Inferior parietal cortex (tissue), 1 donor: ENCODE results near the gene GPC4.

ENCODE experiments used
- DNase-seq: peaks from one replicate; pipeline ENCODE4 v3.0.0-alpha.2; 2016; ENCODE audit errors: extremely low spot score

The GPC4 gene

DNA sequence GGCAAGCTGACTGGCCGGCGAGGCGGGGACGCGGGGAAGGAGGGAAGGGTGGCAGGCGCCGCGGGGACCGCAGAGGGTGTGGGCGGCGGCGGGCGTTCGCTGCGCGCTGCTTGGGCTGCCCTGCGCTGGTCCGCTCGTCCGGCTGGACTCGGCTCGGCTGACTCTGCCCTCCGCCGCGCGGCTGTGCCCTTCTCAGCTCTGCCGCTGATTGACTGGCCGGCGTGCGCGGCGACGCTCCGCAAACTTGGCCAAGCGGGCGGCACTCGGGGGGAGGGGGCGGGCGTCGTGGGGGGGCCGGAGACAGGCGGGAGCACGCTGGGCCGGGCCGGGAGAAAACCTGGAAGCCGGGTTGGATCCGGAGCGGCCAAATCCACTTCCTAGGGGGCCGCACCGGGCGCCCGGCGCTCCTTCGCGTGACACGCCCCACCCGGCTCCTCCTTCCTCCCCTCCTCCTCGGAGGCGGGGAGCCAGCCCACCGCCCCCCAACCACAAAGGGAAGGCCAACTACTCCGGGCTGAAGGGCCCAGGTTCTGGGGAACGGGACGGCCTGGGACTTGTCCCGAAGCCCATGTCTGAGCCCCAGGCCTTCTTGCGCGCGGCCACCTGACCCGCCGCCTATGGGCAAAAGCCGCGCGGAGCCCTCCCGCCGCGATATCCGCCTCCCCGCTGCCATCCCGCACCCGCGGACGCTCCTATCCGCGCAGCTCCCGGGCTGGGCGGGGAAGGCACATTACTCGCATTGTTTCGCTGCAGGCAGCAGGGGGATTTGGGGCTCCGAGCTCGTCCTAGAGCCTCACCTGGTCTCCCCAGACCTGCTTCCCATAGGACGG, at the start of gene GPC4:
Gene GPC4, minus strand, starts transcription at position 214 of the 830 bp plus-strand sequence. CDS start 524 bp downstream, outside the sequence.
- no peak for DNase-seq

DNA sequence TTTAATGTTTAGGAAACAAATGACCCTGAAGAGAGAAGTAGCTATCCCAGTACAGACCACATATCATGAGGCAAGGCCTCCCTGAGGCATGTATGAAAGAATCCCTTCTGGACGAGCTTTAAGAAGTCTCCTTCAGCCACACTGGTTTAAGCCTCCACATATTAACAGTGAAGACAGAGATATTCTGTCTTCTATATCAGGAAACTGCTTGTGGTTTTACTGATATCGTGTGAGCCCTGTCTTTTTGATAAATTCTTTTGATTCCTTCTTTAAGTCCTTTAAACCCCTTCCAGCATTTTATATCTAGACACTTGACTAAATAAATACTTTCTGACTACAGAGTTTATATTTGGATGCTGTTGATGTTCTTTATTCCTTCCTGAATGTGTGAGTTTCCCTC, 45.9 kb upstream of the GPC4 start:
- no peak for DNase-seq

DNA sequence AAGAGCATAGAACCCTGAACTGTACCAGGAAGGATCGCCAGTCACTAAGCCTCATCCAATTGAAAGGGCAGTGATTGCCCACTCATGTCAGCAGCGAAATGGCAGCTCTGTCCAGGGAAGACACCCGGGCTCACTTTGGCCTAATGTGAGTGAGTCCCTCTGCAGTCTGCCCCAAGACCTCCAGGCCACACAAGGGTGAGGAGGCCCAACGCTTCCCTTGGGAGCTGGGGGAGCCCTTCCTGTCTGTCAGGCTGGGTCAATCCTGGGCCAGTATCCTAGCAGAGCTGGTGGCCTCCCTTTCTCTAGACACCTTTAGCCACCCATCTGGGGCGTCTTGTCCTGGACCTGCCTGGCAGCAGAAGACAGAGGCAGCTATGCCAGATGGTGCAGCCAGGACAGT, 39.6 kb upstream of the GPC4 start:
- DNase-seq: no peak

DNA sequence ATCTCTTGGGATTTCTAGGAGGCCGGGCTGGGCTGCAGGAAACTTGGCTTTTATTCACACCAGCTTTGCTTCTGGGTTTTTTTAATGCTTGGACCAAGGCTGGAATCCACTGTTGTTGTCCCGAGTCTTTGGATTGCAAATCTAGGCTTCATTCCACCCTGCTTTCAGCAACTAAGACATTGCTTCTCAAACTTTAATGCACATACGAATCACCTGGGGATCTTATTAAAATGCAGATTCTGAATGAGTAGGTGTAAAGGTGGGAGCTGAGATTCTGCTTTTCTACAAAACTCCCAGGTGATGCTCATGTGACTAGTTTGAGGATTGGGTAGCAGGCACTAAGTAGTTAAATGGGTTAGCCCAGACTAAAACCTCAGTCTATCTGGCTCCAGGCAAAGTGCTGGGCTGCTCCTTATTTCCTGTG, 39.2 kb upstream of the GPC4 start:
- no peak for DNase-seq

GRCh38 chrX:133448512-133449076, 33.3 kb upstream of the GPC4 start:
- DNase-seq: no peak

GRCh38 chrX:133444952-133445831, 29.9 kb upstream of the GPC4 start:
- DNase-seq: no peak

GRCh38 chrX:133444196-133444595, 28.9 kb upstream of the GPC4 start:
- no peak for DNase-seq

DNA sequence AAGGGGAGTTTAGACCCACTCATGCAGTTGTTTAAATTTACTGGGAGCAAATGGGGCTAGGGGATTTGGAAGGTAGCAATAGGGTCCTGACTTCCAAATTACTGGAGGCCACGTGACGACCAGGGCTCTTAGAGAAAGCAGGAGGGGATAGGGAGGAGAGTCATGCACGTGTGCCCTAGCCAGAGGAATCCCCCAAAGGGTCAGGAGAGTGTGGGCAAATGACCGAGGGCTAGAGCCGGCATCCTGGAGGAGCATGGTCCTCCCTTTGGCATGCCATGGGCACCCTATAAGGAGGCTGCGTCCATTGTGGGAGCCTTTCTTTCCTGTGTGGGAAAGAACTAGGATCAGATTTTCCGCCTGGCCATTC, 25.5 kb upstream of the GPC4 start:
- DNase-seq: no peak

- no peak for DNase-seq
Measured at GRCh38 chrX:133440081-133440796, 24.9 kb upstream of the GPC4 start.

DNA sequence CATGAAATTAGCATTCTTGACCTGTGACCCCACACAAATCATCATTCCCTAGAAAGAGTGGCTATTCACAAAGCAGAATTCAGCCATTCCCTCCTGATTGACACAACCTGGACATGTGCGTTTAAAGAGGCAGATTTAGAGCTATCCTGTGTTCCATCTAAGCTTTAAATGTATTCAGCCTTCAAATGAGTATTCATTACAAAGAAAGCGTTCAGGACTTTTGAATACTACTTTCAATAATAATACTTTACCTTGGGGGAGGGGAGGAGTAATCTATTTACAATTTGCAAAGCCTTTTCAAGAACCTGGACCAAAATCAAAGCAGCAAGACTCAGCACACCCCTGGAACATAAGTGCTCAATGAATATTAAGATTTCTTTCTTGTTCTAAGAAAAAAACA, 22.5 kb upstream of the GPC4 start:
- no peak for DNase-seq

DNA sequence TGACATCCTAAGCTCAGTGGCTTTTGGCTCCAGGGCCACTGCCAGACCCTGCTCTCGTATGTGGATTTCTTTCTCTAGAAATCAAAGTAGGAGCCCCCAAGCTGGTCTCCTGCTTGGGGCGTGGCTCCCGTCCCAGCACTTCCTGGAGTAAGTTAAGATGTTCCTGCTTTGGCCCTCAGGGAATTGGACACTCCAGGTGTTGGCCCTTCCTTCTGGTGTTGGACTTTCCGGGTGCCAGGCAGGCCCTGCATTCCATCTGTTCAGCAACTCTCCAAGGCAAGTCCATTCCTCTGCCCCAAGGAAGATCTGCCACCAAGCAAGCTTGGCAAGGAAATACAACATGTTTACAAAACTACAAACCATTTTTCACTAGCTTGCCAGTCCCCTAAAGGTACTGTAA, 22.1 kb upstream of the GPC4 start:
- no peak for DNase-seq

- no peak for DNase-seq
Measured at GRCh38 chrX:133435544-133436124, 20.3 kb upstream of the GPC4 start.

DNA sequence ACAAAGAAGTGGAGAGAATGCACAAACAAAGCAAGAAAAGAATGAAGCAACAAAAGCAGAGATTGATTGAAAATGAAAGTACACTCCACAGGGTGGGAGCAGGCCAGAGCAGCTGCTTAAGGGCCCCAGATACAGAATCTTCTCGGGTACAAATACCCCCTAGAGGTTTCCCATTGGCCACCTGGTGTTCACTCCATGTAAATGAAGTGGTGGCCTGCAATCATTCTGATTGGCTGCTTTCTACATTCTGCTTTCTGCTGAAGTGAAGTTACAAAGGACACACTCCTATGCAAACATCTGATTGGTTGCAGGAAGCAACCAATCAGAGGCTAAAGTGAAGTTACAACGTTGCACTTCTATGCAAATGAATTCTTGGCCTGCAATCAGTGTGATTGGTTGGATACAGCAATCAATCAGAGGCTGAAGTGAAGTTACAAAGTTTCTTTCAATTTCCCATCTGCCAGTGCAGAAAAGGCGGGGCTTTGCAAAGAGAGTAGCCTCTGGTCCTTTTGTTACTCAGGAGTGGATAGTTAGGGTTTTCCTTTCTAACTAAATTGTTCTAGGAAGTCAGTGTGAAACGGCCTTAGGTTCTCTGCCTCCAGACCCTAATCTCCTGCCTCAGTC, 19.0 kb upstream of the GPC4 start:
- DNase-seq: no peak

DNA sequence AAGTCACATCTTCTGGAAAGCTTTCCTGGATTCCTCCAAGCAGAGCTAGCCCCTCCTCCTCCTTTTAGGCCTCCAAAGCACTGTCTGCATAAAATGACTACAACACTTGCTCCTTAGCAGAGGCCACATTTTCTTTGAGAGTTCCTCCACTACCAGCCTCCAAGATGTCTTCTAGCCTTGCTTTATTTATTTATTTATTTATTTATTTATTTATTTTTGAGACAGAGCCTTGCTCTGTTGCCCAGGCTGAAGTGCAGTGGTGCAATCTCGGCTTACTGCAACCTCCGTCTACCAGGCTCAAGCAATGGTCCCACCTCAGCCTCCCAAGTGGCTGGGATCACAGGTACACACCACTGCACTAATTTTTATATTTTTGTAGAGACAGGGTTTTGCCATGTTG, 4.6 kb upstream of the GPC4 start:
- no peak for DNase-seq

- no peak for DNase-seq
Measured at GRCh38 chrX:133418588-133418987, 3.3 kb upstream of the GPC4 start.

- DNase-seq: no peak
Measured at GRCh38 chrX:133417364-133417763, 2.1 kb upstream of the GPC4 start.

GRCh38 chrX:133414406-133415275, 648 bp downstream of the GPC4 start:
- DNase-seq: no peak

- DNase-seq: no peak
Measured at GRCh38 chrX:133413218-133413925, 1.9 kb downstream of the GPC4 start.

GRCh38 chrX:133412665-133413064, 2.6 kb downstream of the GPC4 start:
- no peak for DNase-seq
